K562 (cell line): ENCODE data around the gene ZBP1.

Experiments used
- C11orf30 ChIP-seq: fragments of 450-650 bp; IDR thresholded peaks from 2 replicates; pipeline ENCODE4 v1.6.1; 2016; ENCODE audit warnings: low read depth, mild to moderate bottlenecking
- CREM ChIP-seq: IDR thresholded peaks from 2 replicates; pipeline ENCODE4 v1.6.1; 2014; ENCODE audit warnings: antibody characterized with exemption, low read depth
- KLF6 ChIP-seq: fragments of 250-450 bp; sonication (Bioruptor Pico); IDR thresholded peaks from 2 replicates; pipeline ENCODE4 v1.4.0; 2020; ENCODE audit warnings: mild to moderate bottlenecking, moderate library complexity, borderline replicate concordance
- L3MBTL2 ChIP-seq: fragments of 450-650 bp; IDR thresholded peaks from 2 replicates; pipeline ENCODE4 v1.6.1; 2016; ENCODE audit warnings: mild to moderate bottlenecking, moderate library complexity
- NEUROD1 ChIP-seq: fragments of 150-350 bp; IDR thresholded peaks from 2 replicates; pipeline ENCODE4 v1.6.1; 2014; ENCODE audit warnings: borderline replicate concordance, low read length, low read depth; ENCODE audit not compliant: partially characterized antibody
- NR4A1 ChIP-seq, 2 experiments: fragments of 250-450 bp in 1 of 2; fragments of 450-650 bp in 1 of 2; sonication (Bioruptor Pico) in 1 of 2; IDR thresholded peaks; 2 replicates each; pipeline versions ENCODE4 v1.4.0 to v1.6.1; 2016 to 2020; ENCODE audit warnings: mild to moderate bottlenecking in 2 of 2, missing compliant biosample characterization in 1 of 2, missing genetic modification characterization in 1 of 2, moderate library complexity in 1 of 2
- PATZ1 ChIP-seq: fragments of 250-450 bp; sonication (Bioruptor Pico); IDR thresholded peaks from 2 replicates; pipeline ENCODE4 v1.5.0; 2020; ENCODE audit warnings: mild to moderate bottlenecking, borderline replicate concordance
- RBM22 ChIP-seq: fragments of 200-400 bp; formaldehyde crosslinking; IDR thresholded peaks from 2 replicates; pipeline ENCODE4 v1.6.1; 2018; ENCODE audit warnings: low read length, low read depth; ENCODE audit not compliant: poor library complexity, severe bottlenecking
- TFAP4 ChIP-seq: sonication (generic); formaldehyde crosslinking; IDR thresholded peaks from 2 replicates; pipeline ENCODE4 v1.8.0; 2022; ENCODE audit warnings: missing genetic modification reagents, mild to moderate bottlenecking, moderate library complexity, borderline replicate concordance
- ZNF347 ChIP-seq: fragments of 450-650 bp; formaldehyde crosslinking; IDR thresholded peaks from 2 replicates; pipeline ENCODE4 v1.4.0; 2020; ENCODE audit warnings: low read depth, mild to moderate bottlenecking, moderate library complexity

GRCh38 chr20:57555457-57556184, 64.6 kb downstream of the ZBP1 start:
- no peak for TF ChIP-seq TFAP4
- no peak for TF ChIP-seq L3MBTL2
- no peak for TF ChIP-seq NEUROD1
- no peak for TF ChIP-seq RBM22
- no peak for TF ChIP-seq KLF6 (CRISPR knock-in tag)
- TF ChIP-seq ZNF347 (CRISPR knock-in tag): no peak
- no peak for TF ChIP-seq C11orf30
- no peak for TF ChIP-seq NR4A1 (CRISPR knock-in tag; IDR thresholded peaks at IDR 0.05)
- no peak for TF ChIP-seq NR4A1 (tag; IDR thresholded peaks at IDR 0.05)
- peak; percentile 62 for TF ChIP-seq CREM
- no peak for TF ChIP-seq PATZ1 (CRISPR knock-in tag)
